Activated naive CD8-positive, alpha-beta T cell (primary cell): ENCODE measurements around the gene DAPP1.

ENCODE experiments used
- H3K27ac Mint-ChIP-seq: one replicate; pipeline ENCODE4 v1.8.0; 2021; ENCODE audit warnings: mixed read lengths
- H3K27me3 Mint-ChIP-seq: one replicate; pipeline ENCODE4 v1.8.0; 2021; ENCODE audit warnings: mixed read lengths
- H3K36me3 Mint-ChIP-seq: one replicate; pipeline ENCODE4 v1.8.0; 2021; ENCODE audit warnings: mixed read lengths
- H3K4me1 Mint-ChIP-seq: one replicate; pipeline ENCODE4 v1.8.0; 2021; ENCODE audit warnings: low read depth, mixed read lengths
- H3K4me3 Mint-ChIP-seq: one replicate; pipeline ENCODE4 v1.8.0; 2021; ENCODE audit warnings: mild to moderate bottlenecking, mixed read lengths
- H3K9me3 Mint-ChIP-seq: one replicate; pipeline ENCODE4 v1.8.0; 2021; ENCODE audit warnings: low read depth, mixed read lengths

Gene DAPP1

GRCh38 chr4:99834569-99834968 is 17.9 kb downstream of the DAPP1 start:
- Mint-ChIP-seq H3K4me3 (no peak overlapping the region), H3K36me3 (peaks cover 14% of the 10 kb centered on the region), H3K27ac (no peak overlapping the region), H3K4me1 (no peaks in the 10 kb centered on the region), H3K9me3 (no peaks in the 10 kb centered on the region), H3K27me3 (no peaks in the 10 kb centered on the region)

- H3K36me3 Mint-ChIP-seq: peaks cover 16% of the 10 kb centered on the region
- no peaks in the 10 kb centered on the region for H3K4me1 Mint-ChIP-seq
- no peaks in the 10 kb centered on the region for H3K9me3 Mint-ChIP-seq
- H3K27me3 Mint-ChIP-seq: no peaks in the 10 kb centered on the region
- no peak overlapping the region for H3K4me3 Mint-ChIP-seq
- no peak overlapping the region for H3K27ac Mint-ChIP-seq
Observed at GRCh38 chr4:99835942-99836341, 19.3 kb downstream of the DAPP1 start.

- Mint-ChIP-seq H3K4me1 (peaks cover 4% of the 10 kb centered on the region), H3K36me3 (peaks cover 19% of the 10 kb centered on the region), H3K4me3 (no peak overlapping the region), H3K27ac (no peak overlapping the region), H3K27me3 (no peaks in the 10 kb centered on the region), H3K9me3 (no peaks in the 10 kb centered on the region)
Observed at GRCh38 chr4:99838927-99839326, 22.3 kb downstream of the DAPP1 start.

- H3K27me3 Mint-ChIP-seq: no peaks in the 10 kb centered on the region
- H3K9me3 Mint-ChIP-seq: no peaks in the 10 kb centered on the region
- H3K36me3 Mint-ChIP-seq: peaks cover 19% of the 10 kb centered on the region
- H3K4me3 Mint-ChIP-seq: no peak overlapping the region
- peaks cover 18% of the 10 kb centered on the region for H3K4me1 Mint-ChIP-seq
- H3K27ac Mint-ChIP-seq: no peak overlapping the region
Observed at GRCh38 chr4:99841129-99841528, 24.5 kb downstream of the DAPP1 start.

GRCh38 chr4:99843413-99843812 is 26.8 kb downstream of the DAPP1 start:
- Mint-ChIP-seq H3K9me3 (no peaks in the 10 kb centered on the region), H3K36me3 (peaks cover 16% of the 10 kb centered on the region), H3K27me3 (no peaks in the 10 kb centered on the region), H3K27ac (no peak overlapping the region), H3K4me1 (peaks cover 37% of the 10 kb centered on the region), H3K4me3 (no peak overlapping the region)

- Mint-ChIP-seq H3K4me1 (peaks cover 43% of the 10 kb centered on the region), H3K9me3 (no peaks in the 10 kb centered on the region), H3K4me3 (no peak overlapping the region), H3K27ac (peak overlapping the region; percentile 4), H3K36me3 (peaks cover 14% of the 10 kb centered on the region), H3K27me3 (no peaks in the 10 kb centered on the region)
Observed at GRCh38 chr4:99844048-99844447, 27.4 kb downstream of the DAPP1 start.

- no peaks in the 10 kb centered on the region for H3K27me3 Mint-ChIP-seq
- H3K4me3 Mint-ChIP-seq: no peak overlapping the region
- peaks cover 43% of the 10 kb centered on the region for H3K4me1 Mint-ChIP-seq
- no peaks in the 10 kb centered on the region for H3K9me3 Mint-ChIP-seq
- peaks cover 14% of the 10 kb centered on the region for H3K36me3 Mint-ChIP-seq
- H3K27ac Mint-ChIP-seq: peak overlapping the region; percentile 90
Observed at GRCh38 chr4:99845179-99845578, 28.6 kb downstream of the DAPP1 start.

- Mint-ChIP-seq H3K36me3 (peaks cover 14% of the 10 kb centered on the region), H3K9me3 (no peaks in the 10 kb centered on the region), H3K27me3 (no peaks in the 10 kb centered on the region), H3K4me1 (peaks cover 45% of the 10 kb centered on the region), H3K27ac (peak overlapping the region; percentile 90), H3K4me3 (peak overlapping the region; percentile 4)
Observed at GRCh38 chr4:99845708-99846469, 29.3 kb downstream of the DAPP1 start.

- Mint-ChIP-seq H3K4me1 (peaks cover 50% of the 10 kb centered on the region), H3K9me3 (no peaks in the 10 kb centered on the region), H3K27me3 (no peaks in the 10 kb centered on the region), H3K27ac (peak overlapping the region; percentile 88), H3K4me3 (peak overlapping the region; percentile 32), H3K36me3 (peaks cover 14% of the 10 kb centered on the region)
Observed at GRCh38 chr4:99846891-99847290, 30.3 kb downstream of the DAPP1 start.

- H3K27me3 Mint-ChIP-seq: no peaks in the 10 kb centered on the region
- H3K9me3 Mint-ChIP-seq: no peaks in the 10 kb centered on the region
- H3K27ac Mint-ChIP-seq: peak overlapping the region; percentile 88
- peak overlapping the region; percentile 30 for H3K4me3 Mint-ChIP-seq
- H3K4me1 Mint-ChIP-seq: peaks cover 56% of the 10 kb centered on the region
- H3K36me3 Mint-ChIP-seq: peaks cover 12% of the 10 kb centered on the region
Observed at GRCh38 chr4:99847362-99847976, 30.8 kb downstream of the DAPP1 start.

GRCh38 chr4:99848591-99849001 is 32.0 kb downstream of the DAPP1 start:
- Mint-ChIP-seq H3K9me3 (no peaks in the 10 kb centered on the region), H3K4me1 (peaks cover 57% of the 10 kb centered on the region), H3K27me3 (no peaks in the 10 kb centered on the region), H3K4me3 (peak overlapping the region; percentile 38), H3K36me3 (peaks cover 20% of the 10 kb centered on the region), H3K27ac (peak overlapping the region; percentile 81)

- H3K9me3 Mint-ChIP-seq: no peaks in the 10 kb centered on the region
- H3K4me3 Mint-ChIP-seq: peak overlapping the region; percentile 67
- H3K4me1 Mint-ChIP-seq: peaks cover 58% of the 10 kb centered on the region
- peaks cover 39% of the 10 kb centered on the region for H3K36me3 Mint-ChIP-seq
- H3K27me3 Mint-ChIP-seq: no peaks in the 10 kb centered on the region
- H3K27ac Mint-ChIP-seq: peak overlapping the region; percentile 79
Observed at GRCh38 chr4:99852199-99852749, 35.6 kb downstream of the DAPP1 start.

- Mint-ChIP-seq H3K36me3 (peaks cover 45% of the 10 kb centered on the region), H3K9me3 (no peaks in the 10 kb centered on the region), H3K27me3 (no peaks in the 10 kb centered on the region), H3K27ac (no peak overlapping the region), H3K4me3 (no peak overlapping the region), H3K4me1 (peaks cover 54% of the 10 kb centered on the region)
Observed at GRCh38 chr4:99853190-99853589, 36.6 kb downstream of the DAPP1 start.

GRCh38 chr4:99853999-99854398 is 37.4 kb downstream of the DAPP1 start:
- Mint-ChIP-seq H3K27ac (no peak overlapping the region), H3K4me3 (no peak overlapping the region), H3K4me1 (peaks cover 46% of the 10 kb centered on the region), H3K9me3 (no peaks in the 10 kb centered on the region), H3K27me3 (no peaks in the 10 kb centered on the region), H3K36me3 (peaks cover 44% of the 10 kb centered on the region)

- Mint-ChIP-seq H3K9me3 (no peaks in the 10 kb centered on the region), H3K27ac (peak overlapping the region; percentile 64), H3K27me3 (no peaks in the 10 kb centered on the region), H3K4me1 (peaks cover 46% of the 10 kb centered on the region), H3K4me3 (peak overlapping the region; percentile 34), H3K36me3 (peaks cover 45% of the 10 kb centered on the region)
Observed at GRCh38 chr4:99855678-99856077, 39.1 kb downstream of the DAPP1 start.
